Endothelial cell of umbilical vein (primary cell): ENCODE measurements around the gene GNMT. TPM values are rescaled to one million over a fixed set of nuclear protein-coding genes. Genes with fewer than 3 reads are reported as not detected.

Source experiments
- BruUV-seq: library from RNA; stranded (reverse); fragments of 400-500 nt; replicated peaks from 2 replicates; lab custom pipeline; 2021; lab: Mats Ljungman, UMichigan
- CTCF ChIA-PET: fragments of 300-600, 350-600 bp; sonication (Branson Sonifier 250); formaldehyde crosslinking; loops from one replicate; lab custom pipeline; 2021; ENCODE audit warnings: antibody characterized with exemption, inconsistent platforms; lab: Charles Lee
- POLR2A ChIA-PET: fragments of 300-600, 350-600 bp; sonication (Branson Sonifier 250); formaldehyde crosslinking; loops from one replicate; lab custom pipeline; 2021; ENCODE audit warnings: antibody characterized with exemption, inconsistent platforms; lab: Charles Lee
- DNase-seq: peaks from one replicate; pipeline ENCODE4 v3.0.0-alpha.2; 2011; ENCODE audit warnings: low read depth, low spot score
- FAIRE-seq: peaks from 2 replicates; lab custom pipeline; 2011; peaks lifted over from hg19 to GRCh38; lab: Jason Lieb, UNC
- H2AFZ ChIP-seq: 2 replicates; pipeline ENCODE4 v1.6.0; 2012; ENCODE audit warnings: low read depth, low read length, control low read depth, inconsistent platforms
- H3K27ac ChIP-seq: 2 replicates; pipeline ENCODE4 v1.5.1; 2011; ENCODE audit warnings: low read depth, mild to moderate bottlenecking, control low read depth, low read length, moderate library complexity; ENCODE audit not compliant: insufficient read depth
- H3K27me3 ChIP-seq, 2 experiments: 2 replicates each; pipeline versions ENCODE4 v1.6.0 to v1.6.1; 2011; ENCODE audit warnings: low read length in 2 of 2, mixed read lengths in 1 of 2; ENCODE audit not compliant: control insufficient read depth in 2 of 2, insufficient read depth in 2 of 2
- H3K36me3 ChIP-seq, 2 experiments: 2 replicates in 1 of 2; 3 replicates in 1 of 2; pipeline ENCODE4 v1.5.1; 2011; ENCODE audit warnings: low read length in 2 of 2, mild to moderate bottlenecking in 1 of 2, moderate library complexity in 1 of 2; ENCODE audit not compliant: control insufficient read depth in 2 of 2, insufficient read depth in 2 of 2; ENCODE audit errors: extremely low read depth in 1 of 2
- H3K4me1 ChIP-seq: 3 replicates; pipeline ENCODE4 v1.5.1; 2011; ENCODE audit warnings: mild to moderate bottlenecking, low read length; ENCODE audit not compliant: control insufficient read depth, insufficient read depth; ENCODE audit errors: extremely low read depth
- H3K4me2 ChIP-seq: 2 replicates; pipeline ENCODE4 v1.6.1; 2011; ENCODE audit warnings: low read length, control low read depth, mixed read lengths; ENCODE audit not compliant: insufficient read depth
- H3K4me3 ChIP-seq, 3 experiments: fragments of 200-600 bp in 1 of 3; sonication (generic), shearing (Covaris generic) in 1 of 3; replicated peaks in 1 of 3; 2 replicates each; pipeline ENCODE4 v1.5.1; 2011 to 2016; ENCODE audit warnings: control low read depth in 3 of 3, low read length in 3 of 3, mild to moderate bottlenecking in 2 of 3, inconsistent platforms in 1 of 3, low read depth in 1 of 3, moderate library complexity in 1 of 3; ENCODE audit not compliant: insufficient read depth in 1 of 3
- H3K79me2 ChIP-seq: 2 replicates; pipeline ENCODE4 v1.6.0; 2012; ENCODE audit warnings: low read length, inconsistent platforms; ENCODE audit not compliant: control insufficient read depth, insufficient read depth
- H3K9ac ChIP-seq: replicated peaks from 2 replicates; pipeline ENCODE3; 2011; ENCODE audit warnings: low read length, control low read depth; ENCODE audit not compliant: insufficient read depth; ENCODE audit errors: extremely low read depth
- H3K9me1 ChIP-seq: replicated peaks from 3 replicates; pipeline ENCODE4 v1.6.0; 2011; ENCODE audit warnings: mild to moderate bottlenecking, low read length; ENCODE audit not compliant: control insufficient read depth, insufficient read depth; ENCODE audit errors: extremely low read depth
- H3K9me3 ChIP-seq: replicated peaks from 2 replicates; pipeline ENCODE4 v1.5.1; 2012; ENCODE audit warnings: low read length, inconsistent platforms; ENCODE audit not compliant: control insufficient read depth, insufficient read depth
- H4K20me1 ChIP-seq: replicated peaks from 2 replicates; pipeline ENCODE3; 2011; ENCODE audit warnings: mild to moderate bottlenecking, low read length; ENCODE audit not compliant: control insufficient read depth, insufficient read depth; ENCODE audit errors: extremely low read depth
- EZH2 ChIP-seq: IDR thresholded peaks from 2 replicates; pipeline ENCODE4 v1.6.1; 2012; ENCODE audit warnings: borderline replicate concordance, low read depth, mild to moderate bottlenecking, moderate library complexity, low read length, inconsistent platforms; ENCODE audit not compliant: severe bottlenecking
- JUN ChIP-seq: IDR thresholded peaks from 2 replicates; pipeline ENCODE4 v1.6.1; 2011; ENCODE audit warnings: borderline replicate concordance, low read depth; ENCODE audit not compliant: insufficient read length, insufficient read depth
- POLR2A ChIP-seq: IDR thresholded peaks from 2 replicates; pipeline ENCODE4 v1.6.1; 2012; ENCODE audit warnings: low read depth, mild to moderate bottlenecking, control low read depth, low read length
- dilution Hi-C: fragments of 300-500 bp; cut with MboI; formaldehyde crosslinking; loops from one replicate; pipeline ENCODE4 v1.15.0; 2019; ENCODE audit warnings: low sequenced_read_pairs; ENCODE audit not compliant: extremely low pct_ligation_motif_present
- intact Hi-C: fragments of 100-400 bp; cut with micrococcal nuclease; formaldehyde crosslinking; loops from one replicate; pipeline ENCODE4 v1.10.0; 2022
- polyA plus RNA-seq, 4 experiments: library from polyadenylated mRNA; depleted of rRNA in 3 of 4; stranded (reverse) in 3 of 4; unstranded in 1 of 4; fragments of >200 nt; gene quantifications; 2 replicates each; pipeline versions ENCODE4 v1.2.1 to v1.2.3, GENCODE V29; 2011 to 2012; ENCODE audit warnings: missing spikeins in 1 of 4
- total RNA-seq: library from RNA; stranded (reverse); gene quantifications from 2 replicates; pipeline ENCODE4 v1.2.3, GENCODE V29; 2021
- TF ChIP-seq, protein P1 (sequence below), 2 donors: IDR thresholded peaks; 1 replicate in 1 of 2; 2 replicates in 1 of 2; pipeline ENCODE4 v1.5.1; 2011; ENCODE audit warnings: low read length in 2 of 2, mild to moderate bottlenecking in 2 of 2, moderate library complexity in 2 of 2, control low read depth in 1 of 2, inconsistent platforms in 1 of 2, low read depth in 1 of 2; ENCODE audit not compliant: insufficient read depth in 1 of 2; ENCODE audit errors: extremely low read depth in 1 of 2

The GNMT gene
- total and polyA plus RNA-seq, 2 donors (not counting 3 experiments of a cell fraction or from before 2014, with no cell fraction given) = 0.41 to 1.2 TPM

DNA sequence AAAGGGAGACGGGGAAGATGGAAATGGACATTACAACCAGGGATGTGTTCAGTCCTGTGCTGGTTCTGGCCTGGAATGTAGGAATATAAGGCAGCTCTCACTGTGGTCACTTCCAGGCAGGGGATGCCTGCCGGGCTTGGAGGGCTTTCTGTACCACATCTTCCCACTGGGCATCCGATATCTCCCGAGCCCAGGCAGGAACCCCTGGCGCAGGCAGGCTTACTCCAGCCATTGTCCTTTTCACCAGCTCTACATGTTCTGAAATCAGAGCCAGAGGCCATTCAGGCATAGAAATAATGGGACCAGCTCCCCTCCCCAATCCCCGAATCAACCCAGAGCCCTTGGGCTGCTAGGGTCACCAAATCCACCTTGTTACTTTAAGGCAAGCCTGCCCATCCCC is 51.8 kb downstream of the GNMT start:
- Histone ChIP-seq H3K4me1 (peaks cover 17% of the 10 kb centered on the region), H3K9ac (no peak overlapping the region), H2AFZ (no peak overlapping the region), H4K20me1 (no peaks in the 10 kb centered on the region), H3K4me2 (peak overlapping the region; percentile 86), H3K79me2 (peaks cover 34% of the 10 kb centered on the region), H3K27ac (no peak overlapping the region), H3K27me3 (no peaks in the 10 kb centered on the region), H3K36me3 (peaks cover 14 to 28% of the 10 kb centered on the region in 2 experiments), H3K4me3 (no peak overlapping the region), H3K9me1 (no peaks in the 10 kb centered on the region), H3K9me3 (no peaks in the 10 kb centered on the region)
- no peak for FAIRE-seq
- dilution Hi-C loops (no loop called here), intact Hi-C loops (loop anchor here (5.0 kb wide), 1 partner anchor 50 kb away; the partner anchor contains the start of gene GNMT)
- ChIA-PET POLR2A (interaction anchor here (1.0 kb wide), 1 partner anchor 28 kb away, joined by 3 read pairs; the partner anchor contains the start of gene PPP2R5D), CTCF (interaction anchor here (8.7 kb wide), 1 partner anchor 132 kb away, joined by 55 read pairs; no protein-coding TSS in a partner anchor)
- TF ChIP-seq POLR2A = no peak
- TF ChIP-seq JUN = no peak
- no peak for TF ChIP-seq EZH2
- TF ChIP-seq, protein P1, sequence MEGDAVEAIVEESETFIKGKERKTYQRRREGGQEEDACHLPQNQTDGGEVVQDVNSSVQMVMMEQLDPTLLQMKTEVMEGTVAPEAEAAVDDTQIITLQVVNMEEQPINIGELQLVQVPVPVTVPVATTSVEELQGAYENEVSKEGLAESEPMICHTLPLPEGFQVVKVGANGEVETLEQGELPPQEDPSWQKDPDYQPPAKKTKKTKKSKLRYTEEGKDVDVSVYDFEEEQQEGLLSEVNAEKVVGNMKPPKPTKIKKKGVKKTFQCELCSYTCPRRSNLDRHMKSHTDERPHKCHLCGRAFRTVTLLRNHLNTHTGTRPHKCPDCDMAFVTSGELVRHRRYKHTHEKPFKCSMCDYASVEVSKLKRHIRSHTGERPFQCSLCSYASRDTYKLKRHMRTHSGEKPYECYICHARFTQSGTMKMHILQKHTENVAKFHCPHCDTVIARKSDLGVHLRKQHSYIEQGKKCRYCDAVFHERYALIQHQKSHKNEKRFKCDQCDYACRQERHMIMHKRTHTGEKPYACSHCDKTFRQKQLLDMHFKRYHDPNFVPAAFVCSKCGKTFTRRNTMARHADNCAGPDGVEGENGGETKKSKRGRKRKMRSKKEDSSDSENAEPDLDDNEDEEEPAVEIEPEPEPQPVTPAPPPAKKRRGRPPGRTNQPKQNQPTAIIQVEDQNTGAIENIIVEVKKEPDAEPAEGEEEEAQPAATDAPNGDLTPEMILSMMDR (IDR thresholded peaks at IDR 0.05; ENCODE audit: extremely low read depth in 1 of 2, insufficient read depth in 1 of 2, low read depth in 1 of 2, low read length in 2 of 2) = no peak
- BruUV-seq = no TSS peak
- no peak for DNase-seq
